GM21529 (cell line): Measurements from ENCODE around the gene FARS2.

ENCODE experiments used
- ATAC-seq: cut with Tn5 transposase; IDR thresholded peaks from one replicate; pipeline ENCODE4 v1.9.1; 2021; ENCODE audit not compliant: unreplicated experiment

FARS2 gene

DNA sequence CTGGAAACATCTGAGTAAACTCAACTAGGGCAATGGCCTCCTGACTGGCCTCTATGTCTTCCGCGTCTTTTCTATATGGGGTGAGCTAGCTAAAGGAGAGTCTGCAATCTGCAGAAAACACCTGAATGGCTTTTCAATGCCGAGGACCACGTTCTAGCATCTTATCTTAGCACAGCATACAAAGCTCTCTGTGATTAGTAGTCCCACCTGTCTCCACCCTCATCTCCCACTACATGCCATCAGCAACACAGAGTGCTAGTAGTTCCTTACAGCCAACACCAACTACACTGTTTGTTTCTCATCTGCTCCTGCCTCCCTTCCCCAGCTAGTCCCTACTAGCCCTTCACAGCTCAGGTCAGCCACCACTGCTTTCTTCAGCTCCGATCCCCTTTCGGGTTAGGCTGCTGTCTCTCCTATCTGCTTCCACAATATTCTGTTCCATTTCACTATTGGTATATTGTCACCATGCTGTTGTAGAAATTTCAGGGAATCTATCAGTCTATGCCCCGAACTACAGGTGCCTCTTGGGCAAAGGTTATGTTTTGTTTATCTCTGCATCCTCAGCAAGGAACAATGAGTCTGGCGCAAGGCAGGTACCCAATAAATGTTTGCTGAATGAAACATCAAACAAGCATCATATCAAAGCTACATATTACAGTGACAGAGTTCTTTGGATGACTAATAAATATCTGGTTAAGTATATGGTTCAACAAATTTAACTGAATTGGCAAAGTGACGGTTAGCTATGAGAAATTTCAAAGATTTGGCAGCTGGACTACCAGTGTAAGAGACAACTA lies 12.8 kb upstream of the FARS2 start:
- no peak for ATAC-seq

DNA sequence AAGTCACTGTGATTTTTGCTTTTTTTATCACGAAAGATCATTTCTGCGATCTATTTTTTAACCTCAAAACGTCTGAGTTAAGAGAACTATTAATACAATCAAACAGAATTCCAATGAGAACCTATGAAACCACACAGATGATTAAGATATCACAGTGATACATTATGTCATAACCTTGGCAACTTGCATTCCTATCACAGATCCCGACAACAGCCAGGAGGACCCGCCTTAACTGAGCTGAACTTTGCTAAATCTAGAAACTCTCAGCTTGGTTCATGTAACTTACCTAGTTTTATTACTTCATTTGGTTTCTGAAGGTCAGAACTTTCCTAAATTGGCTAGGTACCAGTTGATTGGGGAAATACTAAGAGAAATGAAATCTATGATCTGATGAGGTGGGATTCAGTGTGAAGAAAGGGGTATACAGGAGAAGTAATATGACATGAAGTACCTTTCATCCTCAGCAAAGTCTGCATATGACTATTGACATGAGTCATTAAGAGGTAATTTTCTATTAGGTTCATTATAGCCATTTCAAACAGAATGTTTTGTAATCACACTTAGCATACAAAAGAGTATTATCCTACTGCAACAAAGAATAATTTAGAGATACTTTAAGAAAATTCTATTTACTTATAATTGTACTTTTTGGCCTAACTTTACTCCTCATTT lies 11.7 kb upstream of the FARS2 start:
- ATAC-seq: no peak

DNA sequence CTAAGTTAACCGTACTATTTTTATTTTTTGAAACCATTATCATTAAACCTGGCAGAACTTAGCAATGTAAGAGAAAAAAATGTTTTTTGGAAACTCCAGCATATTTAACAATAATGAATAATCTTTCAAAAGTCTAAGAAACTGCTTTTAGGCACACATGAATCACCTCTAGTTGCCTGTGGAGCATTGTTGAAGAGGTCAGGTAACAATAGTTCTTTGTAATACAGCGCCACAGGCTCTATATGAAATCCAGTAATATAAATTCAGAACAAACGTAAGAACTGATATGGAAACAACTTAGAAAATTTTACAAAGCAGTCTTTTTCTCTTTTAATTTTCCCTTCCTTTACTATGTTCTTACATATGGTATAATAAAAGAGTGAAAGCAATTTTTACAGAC lies 10.9 kb upstream of the FARS2 start:
- no peak for ATAC-seq

DNA sequence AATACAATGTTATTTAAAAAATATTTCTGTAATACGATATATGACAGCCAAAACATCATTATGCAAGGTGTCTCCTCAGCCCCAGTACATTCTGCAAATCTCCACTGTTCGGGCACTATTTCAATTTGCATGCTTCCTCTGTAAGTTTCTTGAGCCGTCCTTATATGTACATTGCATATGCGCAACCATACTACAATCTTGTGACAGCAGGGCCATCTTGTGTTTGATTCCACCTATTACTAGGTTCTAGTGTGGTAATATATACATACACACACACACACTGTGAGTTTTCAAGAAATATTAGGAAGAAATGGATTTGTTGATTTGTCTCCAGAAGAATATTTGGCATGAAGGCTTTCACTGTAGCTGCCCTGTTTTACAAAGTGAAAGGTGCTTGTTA lies 10.4 kb upstream of the FARS2 start:
- ATAC-seq: no peak

DNA sequence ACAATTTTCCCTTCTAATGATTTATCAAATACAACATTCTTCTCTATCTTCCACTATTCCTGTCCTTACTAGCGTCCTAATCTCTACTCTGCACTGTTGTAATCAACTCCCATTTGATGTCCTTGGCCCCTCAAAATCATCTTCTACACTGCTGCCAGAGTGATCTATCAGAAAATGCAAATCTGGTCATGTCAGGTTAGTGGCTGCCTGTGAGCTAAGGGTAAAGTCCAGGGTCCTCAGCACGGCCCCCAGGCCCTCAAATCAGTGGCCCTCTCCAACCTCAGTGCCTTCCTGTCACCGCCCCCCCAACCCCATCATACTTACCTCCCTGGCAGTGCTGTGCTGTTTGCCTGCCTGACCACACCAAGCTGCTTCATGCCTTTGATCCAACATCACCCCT lies 4.4 kb upstream of the FARS2 start:
- ATAC-seq: no peak

DNA sequence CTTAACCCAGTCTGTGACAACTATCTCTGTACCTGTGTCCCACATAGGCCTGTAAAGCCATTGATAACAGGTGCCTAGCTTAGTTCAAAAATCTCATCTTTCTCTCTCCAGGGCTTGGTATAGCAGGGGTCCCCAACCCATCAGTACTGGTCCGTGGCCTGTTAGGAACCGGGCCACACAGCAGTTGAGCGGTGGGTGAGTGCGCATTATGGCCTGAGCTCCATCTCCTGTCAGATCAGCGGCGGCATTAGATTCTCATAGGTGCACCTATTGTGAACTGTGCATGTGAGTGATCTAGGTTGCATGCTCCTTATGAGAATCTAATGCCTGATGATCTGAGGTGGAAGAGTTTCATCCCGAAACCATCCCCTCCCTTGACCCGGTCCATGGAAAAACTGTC lies 3.9 kb upstream of the FARS2 start:
- no peak for ATAC-seq

DNA sequence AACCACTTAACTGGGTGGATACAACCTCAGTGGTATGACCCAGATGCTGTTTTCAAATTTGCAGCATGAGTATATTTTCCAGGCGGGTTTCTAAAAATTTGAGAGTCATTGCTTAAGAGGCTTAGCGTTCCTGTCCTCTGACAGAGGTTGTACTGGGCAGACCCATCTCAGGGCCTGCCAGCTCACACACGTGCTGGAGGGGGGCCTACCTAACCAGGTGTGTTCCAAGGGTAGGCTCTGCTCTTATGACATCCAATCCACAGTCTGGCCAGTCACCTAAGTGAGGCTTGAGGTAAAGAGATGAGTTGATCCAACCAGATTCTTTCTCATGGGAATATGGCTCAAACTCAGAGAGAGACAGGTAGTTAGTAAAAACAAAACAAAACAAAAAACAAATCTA lies 1.9 kb upstream of the FARS2 start:
- no peak for ATAC-seq

DNA sequence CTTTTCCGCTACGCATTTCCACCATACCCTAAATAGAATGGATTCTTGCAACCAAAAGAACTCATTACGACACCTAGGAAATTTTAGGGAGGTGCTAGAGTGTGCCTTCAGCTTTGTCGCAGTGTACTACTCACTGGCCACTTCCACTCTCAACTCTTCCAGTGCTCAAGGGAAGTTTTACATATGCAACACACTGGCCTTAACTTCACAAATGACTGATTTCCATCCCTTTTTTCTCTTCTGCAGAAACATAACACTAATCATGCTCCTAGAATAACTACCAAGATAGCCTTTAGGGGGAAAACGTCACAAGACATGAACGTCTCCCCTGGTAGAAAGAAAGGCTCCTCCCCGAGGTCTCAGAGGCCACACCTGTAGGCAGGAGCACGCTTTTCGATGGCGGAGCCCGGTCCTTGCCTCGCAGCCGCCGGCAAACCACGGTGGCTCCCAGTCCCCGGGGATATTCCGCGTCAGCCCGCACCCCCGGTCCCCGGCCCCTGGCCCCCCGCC lies 1.1 kb upstream of the FARS2 start:
- ATAC-seq: peak; percentile 60

DNA sequence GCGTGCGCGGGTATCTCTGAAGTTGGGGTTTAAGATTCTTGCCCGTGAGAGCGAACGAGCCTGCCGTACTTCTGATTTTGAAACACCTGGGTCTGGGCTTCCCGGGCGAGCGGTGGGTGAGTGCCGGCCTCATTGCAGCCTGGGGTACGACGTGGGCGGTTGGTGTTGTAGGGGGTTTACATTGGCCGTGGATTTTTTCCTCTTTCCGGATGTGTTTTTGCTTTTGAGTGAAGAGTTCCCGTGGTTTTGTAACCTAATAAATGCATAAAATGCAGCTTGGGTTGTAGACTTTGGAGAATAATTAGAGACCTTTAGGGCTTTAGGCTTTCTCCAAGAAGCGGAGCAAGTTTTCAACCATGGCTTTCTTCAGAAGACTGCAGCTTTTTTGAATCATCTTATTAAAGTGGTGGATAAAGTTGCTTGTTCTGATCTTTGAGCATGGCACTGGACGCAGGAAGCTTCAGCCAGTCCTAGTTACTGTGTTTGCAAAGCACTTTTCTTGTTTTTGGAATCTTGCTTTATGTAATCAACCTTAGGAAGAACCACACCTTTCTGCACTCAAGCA lies 314 bp downstream of the FARS2 start:
- no peak for ATAC-seq

DNA sequence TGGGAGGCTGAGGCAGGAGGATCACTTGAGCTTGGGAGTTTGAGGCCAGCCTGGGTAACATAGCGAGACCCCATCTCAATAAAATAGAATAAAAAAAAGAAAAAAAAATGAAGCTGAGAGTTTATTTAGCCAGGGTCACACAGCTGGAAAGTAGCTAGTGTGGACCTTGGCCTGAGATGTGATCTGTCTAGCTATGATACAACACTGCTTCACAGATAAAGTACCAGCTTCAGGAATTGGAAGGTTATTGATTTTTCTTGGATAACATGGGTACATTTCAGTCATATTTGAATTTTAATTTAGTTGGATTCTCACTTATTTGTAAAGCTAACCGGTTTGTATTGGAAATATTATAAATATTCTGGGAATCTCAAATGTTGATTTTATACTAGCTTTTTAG lies 5.1 kb downstream of the FARS2 start:
- no peak for ATAC-seq

DNA sequence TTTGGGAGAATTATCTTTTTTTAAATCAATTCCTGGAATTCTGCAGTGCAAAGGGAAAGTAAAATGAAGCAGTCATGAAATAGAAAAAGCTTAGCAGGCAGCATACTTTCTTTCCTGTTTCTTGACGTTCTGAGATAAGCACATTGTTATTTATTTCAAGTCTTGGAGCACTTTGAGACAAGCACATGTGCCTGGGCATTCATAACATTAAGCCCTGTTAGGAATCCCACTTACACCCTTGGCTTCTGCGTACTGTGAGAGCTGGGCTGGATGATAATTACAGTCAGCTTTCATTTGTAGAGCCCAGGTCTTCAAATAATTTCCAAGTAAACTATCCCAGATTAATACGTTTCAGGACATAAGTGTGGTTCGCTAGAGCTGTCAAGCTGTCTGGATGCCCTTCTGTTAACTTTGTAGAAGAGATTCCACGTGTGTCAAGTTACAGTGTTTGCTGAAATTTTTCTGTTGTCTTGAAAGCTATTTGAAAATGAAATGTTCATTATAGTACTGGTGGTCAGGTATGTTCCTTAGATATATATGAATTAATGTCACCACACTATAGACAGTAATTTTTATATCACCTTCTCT lies 8.9 kb downstream of the FARS2 start:
- no peak for ATAC-seq

DNA sequence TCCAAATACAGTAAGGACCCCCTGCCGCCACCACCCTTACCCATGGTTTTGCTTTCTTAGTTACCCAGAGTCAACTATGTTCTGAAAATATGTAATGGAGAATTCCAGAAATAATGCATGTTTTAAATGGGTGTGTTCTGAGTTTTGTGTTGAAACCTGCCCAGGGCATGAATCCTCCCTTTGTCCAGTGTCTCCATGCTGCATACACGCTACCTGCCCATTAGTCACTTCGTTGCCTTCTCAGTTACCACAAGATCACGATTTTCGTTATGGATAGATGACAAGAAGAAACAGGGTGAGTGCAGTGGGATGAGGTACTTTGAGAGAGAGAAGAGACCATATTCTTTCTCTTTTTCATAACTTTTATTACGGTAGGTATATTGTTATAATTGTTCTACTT lies 10.6 kb downstream of the FARS2 start:
- ATAC-seq: no peak

DNA sequence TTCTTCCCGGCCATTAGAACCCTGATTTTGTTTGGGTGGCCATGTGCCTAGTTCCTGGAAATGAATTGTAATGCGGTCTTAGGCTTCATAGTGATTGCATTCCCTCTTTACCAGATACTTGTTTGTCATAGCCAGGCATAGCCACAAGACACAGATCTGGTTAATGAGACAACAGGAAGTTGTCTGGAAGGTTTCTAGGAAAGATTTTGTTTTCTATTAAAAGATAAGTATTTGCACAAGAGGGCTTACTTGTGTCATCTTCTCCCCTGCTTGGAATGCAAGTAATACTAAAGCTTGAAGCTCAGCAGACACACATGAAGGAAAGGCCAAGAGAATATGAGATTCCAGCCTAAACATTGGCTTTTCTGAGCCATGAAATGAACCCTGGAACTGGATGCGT lies 12.9 kb downstream of the FARS2 start:
- ATAC-seq: no peak

DNA sequence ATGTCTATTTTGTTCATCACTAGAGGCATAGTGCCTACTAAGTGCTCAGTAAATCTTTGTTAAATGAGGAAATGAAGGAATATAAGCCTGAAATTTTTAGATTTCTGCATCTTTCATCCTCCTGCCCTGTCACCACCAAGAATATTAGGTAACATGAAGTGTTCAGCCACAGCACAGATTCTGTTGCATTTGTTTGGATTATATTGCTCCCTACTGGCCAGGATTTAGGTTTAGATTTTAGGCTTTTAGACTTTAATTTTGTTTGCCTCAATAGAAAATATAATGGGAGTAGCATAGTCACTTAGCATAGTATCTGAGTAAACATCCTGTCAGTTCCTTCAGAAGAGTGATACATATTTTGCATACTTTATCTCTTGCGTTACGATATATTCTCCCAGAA lies 14.2 kb downstream of the FARS2 start:
- no peak for ATAC-seq

DNA sequence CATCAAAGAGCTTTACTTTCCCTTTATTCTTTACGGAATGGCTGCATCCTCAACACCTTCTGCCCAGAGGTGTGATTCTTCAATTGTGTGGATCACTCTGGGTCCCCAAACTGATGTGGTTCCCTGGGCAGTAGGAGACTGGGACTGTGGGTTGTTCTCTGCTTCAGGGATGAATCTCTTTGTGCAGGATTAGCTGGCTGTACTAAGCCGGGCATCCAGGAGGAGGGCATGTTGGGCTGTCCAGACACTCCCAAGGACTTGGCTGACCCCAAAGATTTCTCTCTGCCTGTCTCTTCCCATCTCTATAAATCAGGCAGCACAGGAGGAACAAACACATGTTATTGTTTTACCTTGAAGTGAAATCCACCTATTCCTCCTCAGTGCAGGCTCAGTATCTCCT lies 15.3 kb downstream of the FARS2 start:
- no peak for ATAC-seq

DNA sequence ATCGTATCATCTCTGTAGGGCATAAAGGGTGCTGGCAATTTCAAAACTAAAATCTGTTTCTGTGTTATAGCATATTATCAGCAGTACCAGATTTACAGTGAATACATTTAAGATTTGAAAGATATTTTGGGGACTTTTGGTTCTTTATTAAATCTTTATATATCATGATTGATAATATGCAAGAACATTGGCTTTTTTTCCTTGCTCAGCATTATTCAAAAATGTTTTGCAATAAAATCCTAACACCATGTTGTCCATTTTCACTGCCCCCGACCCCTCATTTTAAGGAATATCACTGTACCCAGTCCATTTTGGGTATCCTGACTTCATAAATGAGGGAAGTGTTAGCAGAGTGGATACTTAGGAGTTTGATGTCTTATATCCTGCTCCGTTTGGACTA lies 16.3 kb downstream of the FARS2 start:
- ATAC-seq: no peak

DNA sequence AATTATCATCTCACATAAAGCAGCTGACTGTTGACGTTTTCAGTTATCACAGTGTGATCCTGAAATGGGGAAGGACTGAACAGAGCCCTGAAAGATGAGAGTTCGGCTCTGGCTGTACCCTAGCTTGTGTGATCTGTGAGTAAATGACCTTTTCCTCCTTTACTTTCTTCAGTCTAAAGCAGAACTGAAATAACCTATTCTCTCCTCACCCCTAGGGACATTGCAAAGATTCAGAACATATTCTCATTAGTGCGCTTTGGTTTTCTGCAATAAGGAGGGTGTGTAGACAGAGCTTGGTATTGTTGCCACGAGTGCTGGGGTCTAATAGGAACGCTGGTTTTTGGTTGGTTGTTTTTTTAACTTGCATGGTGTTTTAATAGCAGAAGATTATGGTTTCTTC lies 16.7 kb downstream of the FARS2 start:
- peak; percentile 80 for ATAC-seq

DNA sequence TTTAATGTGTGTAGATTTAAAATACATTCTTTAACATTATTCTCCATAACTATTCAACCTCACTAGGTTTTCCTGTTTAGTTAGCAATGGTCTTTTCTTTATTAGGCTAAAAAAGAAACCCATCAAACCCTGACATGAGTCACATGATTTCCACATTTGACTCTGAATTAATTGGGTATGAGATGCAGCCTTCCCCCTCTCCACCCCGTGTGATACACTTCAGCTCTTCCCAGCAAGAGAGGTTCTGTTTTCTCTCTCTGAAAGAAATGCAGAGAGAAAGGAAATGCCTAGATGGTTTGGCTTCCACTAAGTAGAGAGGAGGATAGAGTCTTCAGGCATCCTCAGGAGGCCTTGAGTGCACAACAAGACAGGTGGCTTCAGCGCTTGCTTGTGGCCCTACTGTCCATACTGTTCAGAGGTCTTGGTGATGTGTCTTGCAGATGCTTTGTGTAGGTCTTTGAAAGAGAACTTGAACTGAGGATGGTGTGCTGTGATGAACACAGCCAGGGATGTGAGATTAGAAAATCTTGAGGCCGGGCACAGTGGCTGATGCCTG lies 17.3 kb downstream of the FARS2 start:
- no peak for ATAC-seq

DNA sequence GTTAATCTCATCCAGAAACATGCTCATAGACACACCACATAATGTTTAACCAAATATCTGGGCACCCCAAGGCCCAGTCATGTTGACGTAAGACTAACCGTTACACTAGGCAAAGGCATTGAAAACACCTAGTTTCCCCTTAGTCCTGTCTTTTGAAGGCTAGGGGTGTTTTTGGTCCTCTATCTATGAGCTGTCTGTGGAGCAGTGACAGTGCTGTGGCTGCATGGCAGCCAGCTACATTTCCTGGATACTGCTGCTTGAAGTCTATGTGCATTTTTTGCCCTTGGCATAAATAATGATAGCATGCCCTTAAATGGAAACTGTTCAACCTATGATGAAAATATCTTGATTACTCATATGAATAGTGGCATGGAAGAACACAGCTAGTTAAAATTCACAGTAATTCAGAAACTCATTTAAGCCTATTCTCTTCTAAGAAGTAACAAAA lies 18.6 kb downstream of the FARS2 start:
- ATAC-seq: no peak

DNA sequence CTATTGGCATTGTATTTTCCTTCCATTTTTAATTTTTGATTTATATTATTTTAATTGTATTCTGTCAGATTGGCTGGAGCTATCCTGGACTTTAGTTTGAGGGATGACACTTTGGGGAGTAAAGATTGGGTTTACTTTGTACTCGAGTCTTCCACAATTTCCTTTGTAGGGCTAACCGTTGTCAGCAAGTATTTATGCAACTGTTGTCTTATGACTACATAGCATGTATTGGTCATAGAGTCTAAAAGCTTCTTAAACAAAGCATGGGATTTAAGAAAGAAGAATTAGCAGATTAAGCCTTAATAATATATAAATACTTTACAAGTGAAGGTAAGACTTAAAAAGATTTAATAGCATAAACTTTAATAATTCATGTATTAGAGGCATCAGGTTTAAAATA lies 19.6 kb downstream of the FARS2 start:
- ATAC-seq: no peak

DNA sequence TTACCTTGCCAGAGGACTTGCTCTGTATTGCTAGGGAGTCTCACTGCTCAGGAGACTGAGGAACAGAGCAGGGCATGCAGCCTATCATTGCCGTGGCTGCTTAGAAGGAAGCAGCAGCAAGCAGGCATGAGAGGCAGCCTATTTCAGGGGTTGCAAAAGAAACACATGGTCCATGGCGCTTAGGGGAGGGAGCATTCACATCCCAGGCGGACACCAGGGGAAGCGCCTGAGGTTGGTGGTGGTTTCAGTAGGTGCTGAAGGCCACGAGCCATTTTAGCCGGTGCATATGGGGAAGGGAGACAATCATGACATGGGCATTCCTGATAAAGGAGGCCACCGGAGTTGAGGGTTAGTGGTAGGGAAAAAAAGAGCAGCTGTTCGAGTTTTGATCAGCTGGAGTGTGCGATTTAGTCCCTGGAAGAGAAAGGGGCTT lies 20.9 kb downstream of the FARS2 start:
- no peak for ATAC-seq
